Left ventricle myocardium inferior (tissue), 1 donor: Measurements from ENCODE around the gene MOV10L1. TPM values are rescaled to one million over a fixed set of nuclear protein-coding genes. Genes with fewer than 3 reads are reported as not detected.
"Not testable (repeated sequence)": the region's sequence is repeated elsewhere in the genome, so short reads cannot be mapped to it uniquely, and the experiment has no call there.

Source experiments
- DNase-seq: peaks from one replicate; pipeline ENCODE4 v3.0.0-alpha.2; 2020
- H3K27ac ChIP-seq: fragments of 200-600 bp; replicated peaks from 2 replicates; pipeline ENCODE4 v1.8.0; 2021
- H3K27me3 ChIP-seq: fragments of 200-600 bp; 2 replicates; pipeline ENCODE4 v1.8.0; 2021; ENCODE audit warnings: low read depth
- H3K36me3 ChIP-seq: fragments of 200-600 bp; 2 replicates; pipeline ENCODE4 v1.8.0; 2021
- H3K4me1 ChIP-seq: fragments of 200-600 bp; 2 replicates; pipeline ENCODE4 v1.8.0; 2021
- H3K4me3 ChIP-seq: fragments of 200-600 bp; 2 replicates; pipeline ENCODE4 v1.8.0; 2021; ENCODE audit warnings: mild to moderate bottlenecking, moderate library complexity
- H3K9me3 ChIP-seq: fragments of 200-600 bp; replicated peaks from 2 replicates; pipeline ENCODE4 v1.8.0; 2021
- CTCF ChIP-seq: fragments of 200-600 bp; IDR thresholded peaks from 2 replicates; pipeline ENCODE4 v1.8.0; 2021; ENCODE audit warnings: antibody characterized with exemption, mild to moderate bottlenecking, borderline replicate concordance
- intact Hi-C: fragments of 100-400 bp; cut with micrococcal nuclease; formaldehyde crosslinking; loops from one replicate; pipeline ENCODE4 v1.11.0; 2022
- total RNA-seq: library from RNA; stranded (reverse); fragmentation: NEBNext Ultra II Directional; extraction: Animal tissue kit (Norgen Biotek cat#: 25700); gene quantifications from one replicate; pipeline ENCODE4 v1.2.1, GENCODE V29; 2021
- donor health status: DM: no; HTN: yes; CAD: no; lungs with severe emphysema.

The MOV10L1 gene
- total RNA-seq, 1 donor from 2014 or later, result 0.49 TPM

- intact Hi-C loops, result no loop called here
- DNase-seq, result no peak
- H3K4me3 ChIP-seq, result no peak overlapping the region
- H3K36me3 ChIP-seq, result no peaks in the 10 kb centered on the region
- H3K4me1 ChIP-seq, result peaks cover 7% of the 10 kb centered on the region
- no peak for TF ChIP-seq CTCF
- H3K9me3 ChIP-seq, result no peaks in the 10 kb centered on the region
- H3K27me3 ChIP-seq, result peaks cover 44% of the 10 kb centered on the region
- H3K27ac ChIP-seq, result no peak overlapping the region
Observed at GRCh38 chr22:50131894-50132293, 42.1 kb downstream of the MOV10L1 start.

GRCh38 chr22:50134481-50134880, 44.7 kb downstream of the MOV10L1 start:
- no peak for TF ChIP-seq CTCF
- no peak overlapping the region for H3K27ac ChIP-seq

GRCh38 chr22:50136581-50137015, 46.8 kb downstream of the MOV10L1 start:
- no peak for TF ChIP-seq CTCF
- intact Hi-C loops, result no loop called here
- peaks cover 35% of the 10 kb centered on the region for H3K27me3 ChIP-seq
- H3K4me1 ChIP-seq, result peaks cover 7% of the 10 kb centered on the region
- H3K4me3 ChIP-seq, result no peak overlapping the region
- no peaks in the 10 kb centered on the region for H3K9me3 ChIP-seq
- H3K36me3 ChIP-seq, result no peaks in the 10 kb centered on the region
- no peak for DNase-seq
- no peak overlapping the region for H3K27ac ChIP-seq

More at GRCh38 chr22:50134481-50134880, 44.7 kb downstream of the MOV10L1 start:
- DNase-seq, result no peak
- Histone ChIP-seq H3K9me3 (no peaks in the 10 kb centered on the region), H3K4me3 (no peak overlapping the region), H3K27me3 (peaks cover 39% of the 10 kb centered on the region), H3K36me3 (no peaks in the 10 kb centered on the region), H3K4me1 (peaks cover 7% of the 10 kb centered on the region)
- intact Hi-C loops, result no loop called here

- DNase-seq, H3K4me1 ChIP-seq, H3K36me3 ChIP-seq, H3K9me3 ChIP-seq, intact Hi-C loops, H3K27ac ChIP-seq, H3K4me3 ChIP-seq: not testable (repeated sequence)
- H3K27me3 ChIP-seq, result peaks cover 35% of the 10 kb centered on the region
Observed at GRCh38 chr22:50137277-50137676, 47.5 kb downstream of the MOV10L1 start.

- intact Hi-C loops, result no loop called here
- Histone ChIP-seq H3K27me3 (peaks cover 39% of the 10 kb centered on the region), H3K4me3 (no peak overlapping the region), H3K4me1 (peaks cover 7% of the 10 kb centered on the region), H3K27ac (no peak overlapping the region), H3K36me3 (no peaks in the 10 kb centered on the region), H3K9me3 (no peaks in the 10 kb centered on the region)
- DNase-seq, result no peak
- TF ChIP-seq CTCF, result no peak
Observed at GRCh38 chr22:50138041-50138440, 48.2 kb downstream of the MOV10L1 start.

- no peaks in the 10 kb centered on the region for H3K36me3 ChIP-seq
- intact Hi-C loops, result no loop called here
- no peaks in the 10 kb centered on the region for H3K9me3 ChIP-seq
- peaks cover 44% of the 10 kb centered on the region for H3K27me3 ChIP-seq
- no peak for TF ChIP-seq CTCF
- no peak overlapping the region for H3K27ac ChIP-seq
- no peak for DNase-seq
- H3K4me1 ChIP-seq, result peaks cover 7% of the 10 kb centered on the region
- H3K4me3 ChIP-seq, result no peak overlapping the region
Observed at GRCh38 chr22:50138988-50139387, 49.2 kb downstream of the MOV10L1 start.
